H9 (cell line): Measurements from ENCODE around the gene PMEL. TPM values are rescaled to one million over a fixed set of nuclear protein-coding genes. Genes with fewer than 3 reads are reported as not detected.
A peak's percentile ranks its signal among the peaks of the same experiment; 100 is the strongest.

Experiments used
- DNase-seq: peaks from one replicate; pipeline ENCODE4 v3.0.0-alpha.2; 2017
- H2AFZ ChIP-seq: one replicate; pipeline ENCODE4 v1.6.1; 2013; ENCODE audit warnings: mild to moderate bottlenecking, low read length, control low read depth, moderate library complexity
- H2AK5ac ChIP-seq: 2 replicates; pipeline ENCODE4 v1.6.1; 2013; ENCODE audit warnings: low read length, control low read depth, mixed read lengths; ENCODE audit not compliant: insufficient read length
- H2BK120ac ChIP-seq: one replicate; pipeline ENCODE4 v1.6.1; 2013; ENCODE audit warnings: low read depth, mild to moderate bottlenecking, low read length, control low read depth, inconsistent platforms; ENCODE audit not compliant: poor library complexity, severe bottlenecking
- H2BK12ac ChIP-seq: 2 replicates; pipeline ENCODE4 v1.6.1; 2013; ENCODE audit warnings: low read length, control low read depth, mixed read lengths, low read depth; ENCODE audit not compliant: insufficient read length
- H2BK15ac ChIP-seq: 2 replicates; pipeline ENCODE4 v1.6.1; 2013; ENCODE audit warnings: low read depth, low read length, control low read depth
- H2BK20ac ChIP-seq: one replicate; pipeline ENCODE4 v1.6.1; 2013; ENCODE audit warnings: low read depth, mild to moderate bottlenecking, low read length, control low read depth, inconsistent platforms; ENCODE audit not compliant: poor library complexity, severe bottlenecking
- H2BK5ac ChIP-seq: 2 replicates; pipeline ENCODE4 v1.6.1; 2013; ENCODE audit warnings: low read length, control low read depth, mixed read lengths; ENCODE audit not compliant: insufficient read length
- H3K14ac ChIP-seq: 2 replicates; pipeline ENCODE4 v1.6.1; 2013; ENCODE audit warnings: low read length, control low read depth; ENCODE audit not compliant: insufficient read depth
- H3K18ac ChIP-seq: 2 replicates; pipeline ENCODE4 v1.6.1; 2013; ENCODE audit warnings: low read depth, mild to moderate bottlenecking, mixed read lengths, low read length, control low read depth; ENCODE audit not compliant: insufficient read length
- H3K23ac ChIP-seq: 2 replicates; pipeline ENCODE4 v1.6.1; 2013; ENCODE audit warnings: low read length, control low read depth, mixed read lengths, low read depth; ENCODE audit not compliant: insufficient read length
- H3K23me2 ChIP-seq: 2 replicates; pipeline ENCODE4 v1.6.1; 2013; ENCODE audit warnings: low read depth, mild to moderate bottlenecking, mixed read lengths, low read length, control low read depth; ENCODE audit not compliant: insufficient read length, poor library complexity, severe bottlenecking
- H3K27ac ChIP-seq: 2 replicates; pipeline ENCODE4 v1.5.1; 2013; ENCODE audit warnings: low read length, control low read depth, mixed read lengths, low read depth; ENCODE audit not compliant: insufficient read length
- H3K27me3 ChIP-seq: 2 replicates; pipeline ENCODE4 v1.6.1; 2013; ENCODE audit warnings: low read length, control low read depth, inconsistent platforms; ENCODE audit not compliant: insufficient read depth
- H3K4ac ChIP-seq: 2 replicates; pipeline ENCODE4 v1.6.1; 2013; ENCODE audit warnings: low read depth, mild to moderate bottlenecking, control low read depth, inconsistent platforms, low read length, moderate library complexity
- H3K4me1 ChIP-seq: 2 replicates; pipeline ENCODE4 v1.6.1; 2013; ENCODE audit warnings: low read length, control low read depth, inconsistent platforms; ENCODE audit not compliant: insufficient read depth
- H3K4me2 ChIP-seq: 2 replicates; pipeline ENCODE4 v1.6.1; 2013; ENCODE audit warnings: low read length, control low read depth, mixed read lengths; ENCODE audit not compliant: insufficient read length, insufficient read depth
- H3K56ac ChIP-seq: 2 replicates; pipeline ENCODE4 v1.6.1; 2013; ENCODE audit warnings: low read depth, mild to moderate bottlenecking, mixed read lengths, low read length, control low read depth; ENCODE audit not compliant: insufficient read length
- H3K79me1 ChIP-seq: 2 replicates; pipeline ENCODE4 v1.6.1; 2013; ENCODE audit warnings: low read depth, mild to moderate bottlenecking, moderate library complexity, low read length, control low read depth, inconsistent platforms; ENCODE audit not compliant: insufficient read depth, poor library complexity, severe bottlenecking
- H3K79me2 ChIP-seq: 2 replicates; pipeline ENCODE4 v1.6.1; 2013; ENCODE audit warnings: low read length, control low read depth, inconsistent platforms; ENCODE audit not compliant: insufficient read depth
- H3K9ac ChIP-seq: 2 replicates; pipeline ENCODE4 v1.6.1; 2013; ENCODE audit warnings: low read length, control low read depth, mixed read lengths; ENCODE audit not compliant: insufficient read length; ENCODE audit errors: extremely low read depth
- H3K9me3 ChIP-seq: one replicate; pipeline ENCODE4 v1.6.1; 2013; ENCODE audit warnings: low read depth, low read length, inconsistent platforms; ENCODE audit not compliant: control insufficient read depth
- H3T11ph ChIP-seq: one replicate; pipeline ENCODE4 v1.6.1; 2013; ENCODE audit warnings: mild to moderate bottlenecking, low read length, control low read depth, inconsistent platforms
- H4K20me1 ChIP-seq: one replicate; pipeline ENCODE4 v1.6.1; 2013; ENCODE audit not compliant: control insufficient read depth, insufficient read length, insufficient read depth
- H4K5ac ChIP-seq: 2 replicates; pipeline ENCODE4 v1.6.1; 2013; ENCODE audit warnings: low read depth, mild to moderate bottlenecking, mixed read lengths, low read length, control low read depth; ENCODE audit not compliant: insufficient read length
- H4K8ac ChIP-seq: replicated peaks from 2 replicates; pipeline ENCODE4 v1.6.1; 2013; ENCODE audit warnings: low read length, control low read depth, mixed read lengths, low read depth; ENCODE audit not compliant: insufficient read length
- H4K91ac ChIP-seq: 2 replicates; pipeline ENCODE4 v1.6.1; 2013; ENCODE audit warnings: low read depth, mild to moderate bottlenecking, moderate library complexity, mixed read lengths, low read length, control low read depth; ENCODE audit not compliant: insufficient read length
- H3K27ac Mint-ChIP-seq, 3 experiments: 2 replicates in 2 of 3; 3 replicates in 1 of 3; pipeline ENCODE4 v1.8.0; 2020 to 2021; ENCODE audit warnings: mixed read lengths in 3 of 3, mild to moderate bottlenecking in 1 of 3, moderate library complexity in 1 of 3
- H3K27me3 Mint-ChIP-seq: 2 replicates; pipeline ENCODE4 v1.8.0; 2021; ENCODE audit warnings: low read depth, mild to moderate bottlenecking, moderate library complexity, mixed read lengths
- H3K36me3 Mint-ChIP-seq, 3 experiments: 2 replicates in 2 of 3; 3 replicates in 1 of 3; pipeline ENCODE4 v1.8.0; 2020 to 2021; ENCODE audit warnings: low read depth in 3 of 3, mixed read lengths in 3 of 3; ENCODE audit not compliant: insufficient read depth in 1 of 3
- H3K4me1 Mint-ChIP-seq, 2 experiments: 2 replicates each; pipeline ENCODE4 v1.8.0; 2020; ENCODE audit warnings: mixed read lengths in 2 of 2
- H3K4me3 Mint-ChIP-seq, 2 experiments: 2 replicates in 1 of 2; 3 replicates in 1 of 2; pipeline ENCODE4 v1.8.0; 2020 to 2021; ENCODE audit warnings: mild to moderate bottlenecking in 2 of 2, mixed read lengths in 2 of 2, moderate library complexity in 1 of 2
- H3K9me3 Mint-ChIP-seq, 2 experiments: 2 replicates in 1 of 2; 3 replicates in 1 of 2; pipeline ENCODE4 v1.8.0; 2020; ENCODE audit warnings: mild to moderate bottlenecking in 2 of 2, mixed read lengths in 2 of 2, moderate library complexity in 1 of 2
- CTCF ChIP-seq: fragments of 200-600 bp; sonication (generic); conservative IDR thresholded peaks from 3 replicates; pipeline ENCODE4 v1.8.0; 2021; ENCODE audit warnings: antibody characterized with exemption, mild to moderate bottlenecking
- WGBS: extraction: QIAGEN DNeasy Blood & Tissue Kit; methylation state at CpG from one replicate; pipeline ENCODE4 v1.1.7; 2013; ENCODE audit warnings: missing lambda C conversion rate, low lambda C conversion rate, mixed read lengths; ENCODE audit not compliant: insufficient read length; ENCODE audit errors: extremely low coverage; 5-methylcytosine and 5-hydroxymethylcytosine counted together
- total RNA-seq: library from RNA; stranded (reverse); gene quantifications from 2 replicates; pipeline ENCODE4 v1.2.1, GENCODE V29; 2021

Gene PMEL
- total RNA-seq, 1 experiment from 2014 or later, result 72.6 TPM

DNA sequence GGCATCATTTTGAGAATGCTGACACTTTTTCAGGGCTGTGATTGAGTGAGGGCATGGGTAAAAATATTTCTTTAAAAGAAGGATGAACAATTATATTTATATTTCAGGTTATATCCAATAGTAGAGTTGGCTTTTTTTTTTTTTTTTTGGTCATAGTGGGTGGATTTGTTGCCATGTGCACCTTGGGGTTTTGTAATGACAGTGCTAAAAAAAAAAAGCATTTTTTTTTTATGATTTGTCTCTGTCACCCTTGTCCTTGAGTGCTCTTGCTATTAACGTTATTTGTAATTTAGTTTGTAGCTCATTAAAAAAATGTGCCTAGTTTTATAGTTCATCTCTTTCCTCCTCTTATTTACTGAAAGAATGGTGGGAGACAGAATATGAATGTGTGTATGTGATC, 6.6 kb upstream of the PMEL start:
- Histone ChIP-seq H3K27me3 (no peaks in the 10 kb centered on the region), H3K18ac (no peak overlapping the region), H3K9me3 (no peaks in the 10 kb centered on the region), H2BK20ac (no peak overlapping the region), H4K91ac (no peak overlapping the region), H4K5ac (no peak overlapping the region), H3K4ac (no peak overlapping the region), H2AFZ (no peak overlapping the region), H3K14ac (no peak overlapping the region), H3K4me1 (peaks cover 3% of the 10 kb centered on the region; the same call in 1 of the 2 replicates), H4K8ac (no peak overlapping the region), H2AK5ac (no peak overlapping the region), H2BK5ac (no peak overlapping the region), H3K23me2 (peaks cover 9% of the 10 kb centered on the region), H3K23ac (no peak overlapping the region), H2BK12ac (no peak overlapping the region), H3T11ph (no peak overlapping the region), H4K20me1 (no peaks in the 10 kb centered on the region), H2BK120ac (no peak overlapping the region), H3K9ac (no peak overlapping the region), H3K27ac (no peak overlapping the region), H3K79me1 (peaks cover 3% of the 10 kb centered on the region), H3K4me2 (peak overlapping the region; percentile 57), H3K79me2 (peaks cover 11% of the 10 kb centered on the region; the same call in 1 of the 2 replicates), H3K56ac (no peak overlapping the region), H2BK15ac (no peak overlapping the region)
- H3K27me3 Mint-ChIP-seq, result no peaks in the 10 kb centered on the region
- TF ChIP-seq CTCF, result no peak
- DNase-seq, result no peak
- H3K36me3 Mint-ChIP-seq, result peaks cover 15 to 50% (median 47%) of the 10 kb centered on the region in 3 experiments; a peak in 6 of 7 replicates
- H3K9me3 Mint-ChIP-seq, result no peaks in the 10 kb centered on the region
- no CpG with 5 or more reads among the region's 1 CpG for WGBS
- peak overlapping the region in 1 of 2 experiments; percentile 30; a peak in 2 of 5 replicates for H3K4me3 Mint-ChIP-seq
- H3K4me1 Mint-ChIP-seq, result peaks cover 13 to 16% of the 10 kb centered on the region in 2 experiments
- H3K27ac Mint-ChIP-seq, result peak overlapping the region; percentile 19 to 80 (median 53); a peak in 3 of 7 replicates
